GM23338 (cell line): Measurements from ENCODE around the gene CCDC196.

Source experiments
- CREB1 ChIP-seq: fragments of 250-450 bp; sonication (Bioruptor Pico); IDR thresholded peaks from 2 replicates; pipeline ENCODE4 v1.5.0; 2020; ENCODE audit warnings: low read depth, mild to moderate bottlenecking, moderate library complexity
- EZH2 ChIP-seq: fragments of 200-600 bp; sonication (generic); IDR thresholded peaks from one replicate; pipeline ENCODE4 v1.8.0; 2017; ENCODE audit warnings: antibody characterized with exemption, mild to moderate bottlenecking, low read depth; ENCODE audit not compliant: unreplicated experiment
- EZH2phosphoT487 ChIP-seq: fragments of 200-600 bp; sonication (generic); IDR thresholded peaks from one replicate; pipeline ENCODE4 v1.8.1; 2018; ENCODE audit warnings: antibody characterized with exemption; ENCODE audit not compliant: unreplicated experiment
- JUNB ChIP-seq: IDR thresholded peaks from one replicate; pipeline ENCODE4 v1.6.1; 2016; ENCODE audit warnings: antibody characterized with exemption; ENCODE audit not compliant: unreplicated experiment
- NANOG ChIP-seq: IDR thresholded peaks from 2 replicates; pipeline ENCODE4 v1.6.1; 2016; ENCODE audit warnings: antibody characterized with exemption, borderline replicate concordance
- POLR2AphosphoS5 ChIP-seq: IDR thresholded peaks from 2 replicates; pipeline ENCODE4 v1.6.1; 2016; ENCODE audit warnings: antibody characterized with exemption, low read depth
- STAT1 ChIP-seq: IDR thresholded peaks from one replicate; pipeline ENCODE4 v1.6.1; 2016; ENCODE audit warnings: antibody characterized with exemption; ENCODE audit not compliant: unreplicated experiment
- ZNF114 ChIP-seq: fragments of 250-450 bp; sonication (Bioruptor Pico); IDR thresholded peaks from 2 replicates; pipeline ENCODE4 v1.5.0; 2020; ENCODE audit warnings: mild to moderate bottlenecking, moderate library complexity
- ZNF331 ChIP-seq: fragments of 250-450 bp; sonication (Bioruptor Pico); IDR thresholded peaks from 2 replicates; pipeline ENCODE4 v1.5.0; 2020; ENCODE audit warnings: low read depth, mild to moderate bottlenecking, moderate library complexity
- TF ChIP-seq, protein P1 (sequence below), 2 experiments: fragments of 200-600 bp in 1 of 2; sonication (generic) in 1 of 2; conservative IDR thresholded peaks; 2 replicates each; pipeline versions ENCODE4 v1.5.1 to v1.6.1; 2016 to 2017; ENCODE audit warnings: antibody characterized with exemption in 2 of 2, low read depth in 2 of 2, mild to moderate bottlenecking in 2 of 2, moderate library complexity in 1 of 2
- TF ChIP-seq, protein P2 (sequence below): IDR thresholded peaks from one replicate; pipeline ENCODE4 v1.6.1; 2018; ENCODE audit warnings: antibody characterized with exemption; ENCODE audit not compliant: unreplicated experiment
- TF ChIP-seq, protein P3 (sequence below): IDR thresholded peaks from 2 replicates; pipeline ENCODE4 v1.6.1; 2016; ENCODE audit warnings: antibody characterized with exemption
- TF ChIP-seq, protein P4 (sequence below): fragments of 250-450 bp; sonication (Bioruptor Pico); IDR thresholded peaks from 2 replicates; pipeline ENCODE4 v1.5.0; 2020; ENCODE audit warnings: mild to moderate bottlenecking, moderate library complexity

- TF ChIP-seq, protein P1, sequence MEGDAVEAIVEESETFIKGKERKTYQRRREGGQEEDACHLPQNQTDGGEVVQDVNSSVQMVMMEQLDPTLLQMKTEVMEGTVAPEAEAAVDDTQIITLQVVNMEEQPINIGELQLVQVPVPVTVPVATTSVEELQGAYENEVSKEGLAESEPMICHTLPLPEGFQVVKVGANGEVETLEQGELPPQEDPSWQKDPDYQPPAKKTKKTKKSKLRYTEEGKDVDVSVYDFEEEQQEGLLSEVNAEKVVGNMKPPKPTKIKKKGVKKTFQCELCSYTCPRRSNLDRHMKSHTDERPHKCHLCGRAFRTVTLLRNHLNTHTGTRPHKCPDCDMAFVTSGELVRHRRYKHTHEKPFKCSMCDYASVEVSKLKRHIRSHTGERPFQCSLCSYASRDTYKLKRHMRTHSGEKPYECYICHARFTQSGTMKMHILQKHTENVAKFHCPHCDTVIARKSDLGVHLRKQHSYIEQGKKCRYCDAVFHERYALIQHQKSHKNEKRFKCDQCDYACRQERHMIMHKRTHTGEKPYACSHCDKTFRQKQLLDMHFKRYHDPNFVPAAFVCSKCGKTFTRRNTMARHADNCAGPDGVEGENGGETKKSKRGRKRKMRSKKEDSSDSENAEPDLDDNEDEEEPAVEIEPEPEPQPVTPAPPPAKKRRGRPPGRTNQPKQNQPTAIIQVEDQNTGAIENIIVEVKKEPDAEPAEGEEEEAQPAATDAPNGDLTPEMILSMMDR (conservative IDR thresholded peaks at IDR 0.05; ENCODE audit: low read depth in 2 of 2), result no peak
- TF ChIP-seq EZH2, result no peak
- TF ChIP-seq ZNF114 (CRISPR knock-in tag), result no peak
- no peak for TF ChIP-seq POLR2AphosphoS5
- TF ChIP-seq EZH2phosphoT487, result no peak
- TF ChIP-seq, protein P2, sequence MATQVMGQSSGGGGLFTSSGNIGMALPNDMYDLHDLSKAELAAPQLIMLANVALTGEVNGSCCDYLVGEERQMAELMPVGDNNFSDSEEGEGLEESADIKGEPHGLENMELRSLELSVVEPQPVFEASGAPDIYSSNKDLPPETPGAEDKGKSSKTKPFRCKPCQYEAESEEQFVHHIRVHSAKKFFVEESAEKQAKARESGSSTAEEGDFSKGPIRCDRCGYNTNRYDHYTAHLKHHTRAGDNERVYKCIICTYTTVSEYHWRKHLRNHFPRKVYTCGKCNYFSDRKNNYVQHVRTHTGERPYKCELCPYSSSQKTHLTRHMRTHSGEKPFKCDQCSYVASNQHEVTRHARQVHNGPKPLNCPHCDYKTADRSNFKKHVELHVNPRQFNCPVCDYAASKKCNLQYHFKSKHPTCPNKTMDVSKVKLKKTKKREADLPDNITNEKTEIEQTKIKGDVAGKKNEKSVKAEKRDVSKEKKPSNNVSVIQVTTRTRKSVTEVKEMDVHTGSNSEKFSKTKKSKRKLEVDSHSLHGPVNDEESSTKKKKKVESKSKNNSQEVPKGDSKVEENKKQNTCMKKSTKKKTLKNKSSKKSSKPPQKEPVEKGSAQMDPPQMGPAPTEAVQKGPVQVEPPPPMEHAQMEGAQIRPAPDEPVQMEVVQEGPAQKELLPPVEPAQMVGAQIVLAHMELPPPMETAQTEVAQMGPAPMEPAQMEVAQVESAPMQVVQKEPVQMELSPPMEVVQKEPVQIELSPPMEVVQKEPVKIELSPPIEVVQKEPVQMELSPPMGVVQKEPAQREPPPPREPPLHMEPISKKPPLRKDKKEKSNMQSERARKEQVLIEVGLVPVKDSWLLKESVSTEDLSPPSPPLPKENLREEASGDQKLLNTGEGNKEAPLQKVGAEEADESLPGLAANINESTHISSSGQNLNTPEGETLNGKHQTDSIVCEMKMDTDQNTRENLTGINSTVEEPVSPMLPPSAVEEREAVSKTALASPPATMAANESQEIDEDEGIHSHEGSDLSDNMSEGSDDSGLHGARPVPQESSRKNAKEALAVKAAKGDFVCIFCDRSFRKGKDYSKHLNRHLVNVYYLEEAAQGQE, result no peak
- TF ChIP-seq, protein P3, sequence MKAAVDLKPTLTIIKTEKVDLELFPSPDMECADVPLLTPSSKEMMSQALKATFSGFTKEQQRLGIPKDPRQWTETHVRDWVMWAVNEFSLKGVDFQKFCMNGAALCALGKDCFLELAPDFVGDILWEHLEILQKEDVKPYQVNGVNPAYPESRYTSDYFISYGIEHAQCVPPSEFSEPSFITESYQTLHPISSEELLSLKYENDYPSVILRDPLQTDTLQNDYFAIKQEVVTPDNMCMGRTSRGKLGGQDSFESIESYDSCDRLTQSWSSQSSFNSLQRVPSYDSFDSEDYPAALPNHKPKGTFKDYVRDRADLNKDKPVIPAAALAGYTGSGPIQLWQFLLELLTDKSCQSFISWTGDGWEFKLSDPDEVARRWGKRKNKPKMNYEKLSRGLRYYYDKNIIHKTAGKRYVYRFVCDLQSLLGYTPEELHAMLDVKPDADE, result no peak
- TF ChIP-seq CREB1 (CRISPR knock-in tag), result no peak
- no peak for TF ChIP-seq JUNB
- TF ChIP-seq STAT1, result no peak
- TF ChIP-seq ZNF331, result no peak
- TF ChIP-seq NANOG, result no peak
- TF ChIP-seq, protein P4, sequence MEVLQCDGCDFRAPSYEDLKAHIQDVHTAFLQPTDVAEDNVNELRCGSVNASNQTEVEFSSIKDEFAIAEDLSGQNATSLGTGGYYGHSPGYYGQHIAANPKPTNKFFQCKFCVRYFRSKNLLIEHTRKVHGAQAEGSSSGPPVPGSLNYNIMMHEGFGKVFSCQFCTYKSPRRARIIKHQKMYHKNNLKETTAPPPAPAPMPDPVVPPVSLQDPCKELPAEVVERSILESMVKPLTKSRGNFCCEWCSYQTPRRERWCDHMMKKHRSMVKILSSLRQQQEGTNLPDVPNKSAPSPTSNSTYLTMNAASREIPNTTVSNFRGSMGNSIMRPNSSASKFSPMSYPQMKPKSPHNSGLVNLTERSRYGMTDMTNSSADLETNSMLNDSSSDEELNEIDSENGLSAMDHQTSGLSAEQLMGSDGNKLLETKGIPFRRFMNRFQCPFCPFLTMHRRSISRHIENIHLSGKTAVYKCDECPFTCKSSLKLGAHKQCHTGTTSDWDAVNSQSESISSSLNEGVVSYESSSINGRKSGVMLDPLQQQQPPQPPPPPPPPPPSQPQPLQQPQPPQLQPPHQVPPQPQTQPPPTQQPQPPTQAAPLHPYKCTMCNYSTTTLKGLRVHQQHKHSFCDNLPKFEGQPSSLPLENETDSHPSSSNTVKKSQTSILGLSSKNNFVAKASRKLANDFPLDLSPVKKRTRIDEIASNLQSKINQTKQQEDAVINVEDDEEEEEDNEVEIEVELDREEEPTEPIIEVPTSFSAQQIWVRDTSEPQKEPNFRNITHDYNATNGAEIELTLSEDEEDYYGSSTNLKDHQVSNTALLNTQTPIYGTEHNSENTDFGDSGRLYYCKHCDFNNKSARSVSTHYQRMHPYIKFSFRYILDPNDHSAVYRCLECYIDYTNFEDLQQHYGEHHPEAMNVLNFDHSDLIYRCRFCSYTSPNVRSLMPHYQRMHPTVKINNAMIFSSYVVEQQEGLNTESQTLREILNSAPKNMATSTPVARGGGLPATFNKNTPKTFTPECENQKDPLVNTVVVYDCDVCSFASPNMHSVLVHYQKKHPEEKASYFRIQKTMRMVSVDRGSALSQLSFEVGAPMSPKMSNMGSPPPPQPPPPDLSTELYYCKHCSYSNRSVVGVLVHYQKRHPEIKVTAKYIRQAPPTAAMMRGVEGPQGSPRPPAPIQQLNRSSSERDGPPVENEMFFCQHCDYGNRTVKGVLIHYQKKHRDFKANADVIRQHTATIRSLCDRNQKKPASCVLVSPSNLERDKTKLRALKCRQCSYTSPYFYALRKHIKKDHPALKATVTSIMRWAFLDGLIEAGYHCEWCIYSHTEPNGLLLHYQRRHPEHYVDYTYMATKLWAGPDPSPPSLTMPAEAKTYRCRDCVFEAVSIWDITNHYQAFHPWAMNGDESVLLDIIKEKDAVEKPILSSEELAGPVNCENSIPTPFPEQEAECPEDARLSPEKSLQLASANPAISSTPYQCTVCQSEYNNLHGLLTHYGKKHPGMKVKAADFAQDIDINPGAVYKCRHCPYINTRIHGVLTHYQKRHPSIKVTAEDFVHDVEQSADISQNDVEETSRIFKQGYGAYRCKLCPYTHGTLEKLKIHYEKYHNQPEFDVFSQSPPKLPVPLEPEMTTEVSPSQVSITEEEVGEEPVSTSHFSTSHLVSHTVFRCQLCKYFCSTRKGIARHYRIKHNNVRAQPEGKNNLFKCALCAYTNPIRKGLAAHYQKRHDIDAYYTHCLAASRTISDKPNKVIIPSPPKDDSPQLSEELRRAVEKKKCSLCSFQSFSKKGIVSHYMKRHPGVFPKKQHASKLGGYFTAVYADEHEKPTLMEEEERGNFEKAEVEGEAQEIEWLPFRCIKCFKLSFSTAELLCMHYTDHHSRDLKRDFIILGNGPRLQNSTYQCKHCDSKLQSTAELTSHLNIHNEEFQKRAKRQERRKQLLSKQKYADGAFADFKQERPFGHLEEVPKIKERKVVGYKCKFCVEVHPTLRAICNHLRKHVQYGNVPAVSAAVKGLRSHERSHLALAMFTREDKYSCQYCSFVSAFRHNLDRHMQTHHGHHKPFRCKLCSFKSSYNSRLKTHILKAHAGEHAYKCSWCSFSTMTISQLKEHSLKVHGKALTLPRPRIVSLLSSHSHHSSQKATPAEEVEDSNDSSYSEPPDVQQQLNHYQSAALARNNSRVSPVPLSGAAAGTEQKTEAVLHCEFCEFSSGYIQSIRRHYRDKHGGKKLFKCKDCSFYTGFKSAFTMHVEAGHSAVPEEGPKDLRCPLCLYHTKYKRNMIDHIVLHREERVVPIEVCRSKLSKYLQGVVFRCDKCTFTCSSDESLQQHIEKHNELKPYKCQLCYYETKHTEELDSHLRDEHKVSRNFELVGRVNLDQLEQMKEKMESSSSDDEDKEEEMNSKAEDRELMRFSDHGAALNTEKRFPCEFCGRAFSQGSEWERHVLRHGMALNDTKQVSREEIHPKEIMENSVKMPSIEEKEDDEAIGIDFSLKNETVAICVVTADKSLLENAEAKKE (CRISPR knock-in tag), result no peak
These were observed at the start of gene CCDC196 for GRCh38 chr14:66485910-66486421.
